SK-N-SH treated with all-trans-retinoic acid at 6 μM for 48 hours (cell line): Measurements from ENCODE around the gene IGSF22.

Source experiments
- ATAC-seq: fragments of 200-7000 bp; cut with Tn5 transposase; 3 replicates; pipeline ENCODE4 v1.9.1; 2020; ENCODE audit warnings: mild to moderate bottlenecking, moderate library complexity
- ARNTL ChIP-seq: fragments of 450-650 bp; formaldehyde crosslinking; IDR thresholded peaks from 2 replicates; pipeline ENCODE4 v1.5.0; 2020; ENCODE audit warnings: low read depth, mild to moderate bottlenecking, moderate library complexity, borderline replicate concordance
- BACH2 ChIP-seq: fragments of 250-450 bp; sonication (Bioruptor Pico); IDR thresholded peaks from 2 replicates; pipeline ENCODE4 v1.9.0; 2021; ENCODE audit warnings: mild to moderate bottlenecking, borderline replicate concordance
- CREB5 ChIP-seq: fragments of 250-450 bp; sonication (Bioruptor Pico); IDR thresholded peaks from 2 replicates; pipeline ENCODE4 v1.5.1; 2020; ENCODE audit warnings: low read depth, mild to moderate bottlenecking, moderate library complexity
- CSDC2 ChIP-seq: fragments of 250-450 bp; sonication (Bioruptor Pico); IDR thresholded peaks from 2 replicates; pipeline ENCODE4 v1.5.0; 2020; ENCODE audit warnings: mild to moderate bottlenecking, moderate library complexity
- ESRRG ChIP-seq: fragments of 250-450 bp; sonication (Bioruptor Pico); IDR thresholded peaks from 2 replicates; pipeline ENCODE4 v1.6.1; 2021; ENCODE audit warnings: mild to moderate bottlenecking
- ISL1 ChIP-seq: fragments of 250-450 bp; sonication (Bioruptor Pico); IDR thresholded peaks from 2 replicates; pipeline ENCODE4 v2.1.2; 2022; ENCODE audit warnings: mild to moderate bottlenecking, moderate library complexity
- PATZ1 ChIP-seq: fragments of 250-450 bp; sonication (Bioruptor Pico); IDR thresholded peaks from 2 replicates; pipeline ENCODE4 v1.8.0; 2020; ENCODE audit warnings: mild to moderate bottlenecking, moderate library complexity, borderline replicate concordance
- POU6F1 ChIP-seq: fragments of 250-450 bp; sonication (Bioruptor Pico); IDR thresholded peaks from 2 replicates; pipeline ENCODE4 v1.8.0; 2021; ENCODE audit warnings: low read depth, mild to moderate bottlenecking, moderate library complexity, borderline replicate concordance
- SNAI2 ChIP-seq: fragments of 250-450 bp; sonication (Bioruptor Pico); IDR thresholded peaks from 2 replicates; pipeline ENCODE4 v1.5.0; 2020; ENCODE audit warnings: mild to moderate bottlenecking, moderate library complexity
- TCF4 ChIP-seq: fragments of 250-450 bp; sonication (Bioruptor Pico); IDR thresholded peaks from 2 replicates; pipeline ENCODE4 v1.8.0; 2021; ENCODE audit warnings: mild to moderate bottlenecking, moderate library complexity, borderline replicate concordance
- TOX ChIP-seq: fragments of 250-450 bp; sonication (Bioruptor Pico); IDR thresholded peaks from 2 replicates; pipeline ENCODE4 v1.8.0; 2021; ENCODE audit warnings: mild to moderate bottlenecking, moderate library complexity, borderline replicate concordance
- ZC3H10 ChIP-seq: fragments of 250-450 bp; sonication (Bioruptor Pico); IDR thresholded peaks from 2 replicates; pipeline ENCODE4 v1.5.1; 2021; ENCODE audit warnings: mild to moderate bottlenecking, moderate library complexity
- ZFP3 ChIP-seq: fragments of 250-450 bp; sonication (Bioruptor Pico); IDR thresholded peaks from 2 replicates; pipeline ENCODE4 v1.5.0; 2020; ENCODE audit warnings: mild to moderate bottlenecking, moderate library complexity
- ZFP30 ChIP-seq: fragments of 450-650 bp; formaldehyde crosslinking; IDR thresholded peaks from 2 replicates; pipeline ENCODE4 v1.5.0; 2022; ENCODE audit warnings: mild to moderate bottlenecking, moderate library complexity
- ZNF565 ChIP-seq: fragments of 450-650 bp; formaldehyde crosslinking; conservative IDR thresholded peaks from 2 replicates; pipeline ENCODE4 v1.5.0; 2020; ENCODE audit warnings: low read depth, mild to moderate bottlenecking, moderate library complexity
- ZNF70 ChIP-seq: fragments of 450-650 bp; formaldehyde crosslinking; IDR thresholded peaks from 2 replicates; pipeline ENCODE4 v1.5.0; 2020; ENCODE audit warnings: mild to moderate bottlenecking, moderate library complexity
- ZNF8 ChIP-seq: fragments of 450-650 bp; formaldehyde crosslinking; IDR thresholded peaks from 2 replicates; pipeline ENCODE4 v1.5.0; 2020; ENCODE audit warnings: mild to moderate bottlenecking, moderate library complexity
- TF ChIP-seq, protein P1 (sequence below): fragments of 250-450 bp; sonication (Bioruptor Pico); IDR thresholded peaks from 2 replicates; pipeline ENCODE4 v1.5.0; 2020; ENCODE audit warnings: mild to moderate bottlenecking, moderate library complexity

Gene IGSF22

DNA sequence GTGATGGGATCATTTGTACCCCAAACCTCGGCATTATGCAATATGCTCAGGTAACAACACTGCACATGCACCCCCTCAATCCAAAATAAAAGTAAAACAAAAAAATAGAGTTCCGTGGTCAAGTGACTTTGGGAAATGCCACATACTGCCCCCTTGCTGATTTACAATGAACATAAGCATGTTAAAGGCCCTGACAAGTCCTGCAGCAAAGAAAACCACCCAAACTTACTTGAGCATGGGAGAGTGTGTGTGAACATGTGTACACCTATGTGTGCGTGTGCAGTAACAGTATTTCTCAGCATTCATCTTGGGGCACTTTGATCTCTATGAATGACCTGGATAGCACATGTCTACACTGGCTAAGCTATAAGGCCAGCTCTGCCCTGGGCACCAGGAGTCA lies 15.8 kb upstream of the IGSF22 start:
- ATAC-seq, result no peak

GRCh38 chr11:18739685-18740084 lies 13.7 kb upstream of the IGSF22 start:
- ATAC-seq, result no peak
- TF ChIP-seq ZFP30 (no peak), ZNF565 (CRISPR knock-in tag) (no peak)

More for the DNA sequence above, 15.8 kb upstream of the IGSF22 start:
- no peak for TF ChIP-seq ISL1
- TF ChIP-seq BACH2 (CRISPR knock-in tag), result no peak
- TF ChIP-seq TCF4 (CRISPR knock-in tag), result no peak
- TF ChIP-seq ZNF70, result no peak
- TF ChIP-seq ARNTL (CRISPR knock-in tag), result no peak
- no peak for TF ChIP-seq ZC3H10
- TF ChIP-seq PATZ1 (CRISPR knock-in tag), result no peak
- TF ChIP-seq, protein P1, sequence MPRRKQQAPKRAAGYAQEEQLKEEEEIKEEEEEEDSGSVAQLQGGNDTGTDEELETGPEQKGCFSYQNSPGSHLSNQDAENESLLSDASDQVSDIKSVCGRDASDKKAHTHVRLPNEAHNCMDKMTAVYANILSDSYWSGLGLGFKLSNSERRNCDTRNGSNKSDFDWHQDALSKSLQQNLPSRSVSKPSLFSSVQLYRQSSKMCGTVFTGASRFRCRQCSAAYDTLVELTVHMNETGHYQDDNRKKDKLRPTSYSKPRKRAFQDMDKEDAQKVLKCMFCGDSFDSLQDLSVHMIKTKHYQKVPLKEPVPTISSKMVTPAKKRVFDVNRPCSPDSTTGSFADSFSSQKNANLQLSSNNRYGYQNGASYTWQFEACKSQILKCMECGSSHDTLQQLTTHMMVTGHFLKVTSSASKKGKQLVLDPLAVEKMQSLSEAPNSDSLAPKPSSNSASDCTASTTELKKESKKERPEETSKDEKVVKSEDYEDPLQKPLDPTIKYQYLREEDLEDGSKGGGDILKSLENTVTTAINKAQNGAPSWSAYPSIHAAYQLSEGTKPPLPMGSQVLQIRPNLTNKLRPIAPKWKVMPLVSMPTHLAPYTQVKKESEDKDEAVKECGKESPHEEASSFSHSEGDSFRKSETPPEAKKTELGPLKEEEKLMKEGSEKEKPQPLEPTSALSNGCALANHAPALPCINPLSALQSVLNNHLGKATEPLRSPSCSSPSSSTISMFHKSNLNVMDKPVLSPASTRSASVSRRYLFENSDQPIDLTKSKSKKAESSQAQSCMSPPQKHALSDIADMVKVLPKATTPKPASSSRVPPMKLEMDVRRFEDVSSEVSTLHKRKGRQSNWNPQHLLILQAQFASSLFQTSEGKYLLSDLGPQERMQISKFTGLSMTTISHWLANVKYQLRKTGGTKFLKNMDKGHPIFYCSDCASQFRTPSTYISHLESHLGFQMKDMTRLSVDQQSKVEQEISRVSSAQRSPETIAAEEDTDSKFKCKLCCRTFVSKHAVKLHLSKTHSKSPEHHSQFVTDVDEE (CRISPR knock-in tag), result no peak
- no peak for TF ChIP-seq ZNF565 (CRISPR knock-in tag)
- no peak for TF ChIP-seq CREB5 (CRISPR knock-in tag)
- TF ChIP-seq SNAI2 (CRISPR knock-in tag), result no peak
- TF ChIP-seq ZFP30, result no peak
- no peak for TF ChIP-seq POU6F1 (CRISPR knock-in tag)

DNA sequence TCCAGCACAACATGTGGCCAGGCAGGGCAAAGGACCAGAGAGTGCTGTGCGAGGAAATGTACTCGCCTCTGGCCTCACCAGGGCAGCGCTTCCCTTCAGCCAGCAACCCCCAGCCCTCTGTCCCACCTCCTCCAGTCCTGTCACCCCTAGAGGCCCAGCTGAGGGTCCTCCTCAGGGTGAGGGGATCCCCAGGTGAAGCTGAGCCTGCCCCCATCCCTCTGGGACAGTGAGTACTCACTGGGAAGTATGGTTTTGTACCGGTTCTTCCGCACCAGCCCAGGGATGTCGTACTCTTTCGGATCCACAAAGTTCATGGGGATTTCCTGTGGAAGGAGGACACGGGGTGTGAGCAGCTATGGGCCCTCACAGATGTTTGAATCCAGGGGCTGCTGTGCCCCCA lies 11.7 kb upstream of the IGSF22 start:
- TF ChIP-seq ZC3H10, result no peak
- no peak for TF ChIP-seq ZFP3 (CRISPR knock-in tag)
- no peak for TF ChIP-seq TOX (CRISPR knock-in tag)
- TF ChIP-seq SNAI2 (CRISPR knock-in tag), result no peak
- TF ChIP-seq ZNF8 (CRISPR knock-in tag), result no peak
- no peak for TF ChIP-seq CSDC2 (CRISPR knock-in tag)
- TF ChIP-seq CREB5 (CRISPR knock-in tag), result no peak
- TF ChIP-seq ISL1, result no peak
- TF ChIP-seq ARNTL (CRISPR knock-in tag), result no peak
- no peak for TF ChIP-seq TCF4 (CRISPR knock-in tag)
- no peak for TF ChIP-seq ZFP30
- TF ChIP-seq ESRRG, result no peak
- TF ChIP-seq, protein P1 (CRISPR knock-in tag), result no peak
- TF ChIP-seq PATZ1 (CRISPR knock-in tag), result no peak

More for the DNA sequence above, 11.7 kb upstream of the IGSF22 start:
- no peak for ATAC-seq
